Cardiac fibroblast (primary cell): Measurements from ENCODE around the gene SORCS3.

Experiments
- DNase-seq, 2 donors: peaks; one replicate each; pipeline versions ENCODE4 v3.0.0 to v3.0.0-alpha.2; 2010; ENCODE audit warnings: low read depth in 2 of 2
- H3K4me3 ChIP-seq, 2 donors: replicated peaks in 1 of 2; 1 replicate in 1 of 2; 2 replicates in 1 of 2; pipeline ENCODE4 v1.5.1; 2011; ENCODE audit warnings: low read depth in 2 of 2, low read length in 2 of 2, mild to moderate bottlenecking in 2 of 2, moderate library complexity in 1 of 2
- TF ChIP-seq, protein P1 (sequence below): IDR thresholded peaks from one replicate; pipeline ENCODE4 v1.5.1; 2011; ENCODE audit warnings: low read depth, mild to moderate bottlenecking, low read length, inconsistent platforms

The SORCS3 gene

GRCh38 chr10:105161767-105162166, 520.7 kb downstream of the SORCS3 start:
- TF ChIP-seq, protein P1, sequence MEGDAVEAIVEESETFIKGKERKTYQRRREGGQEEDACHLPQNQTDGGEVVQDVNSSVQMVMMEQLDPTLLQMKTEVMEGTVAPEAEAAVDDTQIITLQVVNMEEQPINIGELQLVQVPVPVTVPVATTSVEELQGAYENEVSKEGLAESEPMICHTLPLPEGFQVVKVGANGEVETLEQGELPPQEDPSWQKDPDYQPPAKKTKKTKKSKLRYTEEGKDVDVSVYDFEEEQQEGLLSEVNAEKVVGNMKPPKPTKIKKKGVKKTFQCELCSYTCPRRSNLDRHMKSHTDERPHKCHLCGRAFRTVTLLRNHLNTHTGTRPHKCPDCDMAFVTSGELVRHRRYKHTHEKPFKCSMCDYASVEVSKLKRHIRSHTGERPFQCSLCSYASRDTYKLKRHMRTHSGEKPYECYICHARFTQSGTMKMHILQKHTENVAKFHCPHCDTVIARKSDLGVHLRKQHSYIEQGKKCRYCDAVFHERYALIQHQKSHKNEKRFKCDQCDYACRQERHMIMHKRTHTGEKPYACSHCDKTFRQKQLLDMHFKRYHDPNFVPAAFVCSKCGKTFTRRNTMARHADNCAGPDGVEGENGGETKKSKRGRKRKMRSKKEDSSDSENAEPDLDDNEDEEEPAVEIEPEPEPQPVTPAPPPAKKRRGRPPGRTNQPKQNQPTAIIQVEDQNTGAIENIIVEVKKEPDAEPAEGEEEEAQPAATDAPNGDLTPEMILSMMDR: no peak
- H3K4me3 ChIP-seq: no peak overlapping the region
- no peak for DNase-seq

GRCh38 chr10:105170521-105170920, 529.4 kb downstream of the SORCS3 start:
- TF ChIP-seq, protein P1: no peak
- no peak for DNase-seq
- no peak overlapping the region for H3K4me3 ChIP-seq

DNA sequence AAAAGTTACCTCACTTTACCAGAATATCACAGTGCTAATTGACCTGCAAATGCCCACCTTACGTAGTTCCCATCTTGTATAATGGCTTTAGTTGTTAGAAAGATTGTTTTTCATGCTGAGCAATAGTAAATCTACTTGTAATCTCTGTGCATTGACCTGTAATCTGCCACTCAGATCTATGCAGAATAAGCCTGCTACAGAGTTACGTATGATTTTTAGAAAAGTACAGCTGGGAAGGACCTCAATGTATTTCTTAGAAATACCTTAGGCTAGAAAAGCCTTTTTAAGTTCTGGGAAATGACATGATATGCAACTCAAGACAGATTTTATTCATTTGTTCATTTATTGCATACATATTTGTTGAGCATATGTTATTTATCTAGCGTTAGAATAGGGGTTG, 530.9 kb downstream of the SORCS3 start:
- TF ChIP-seq, protein P1: no peak
- DNase-seq: no peak

DNA sequence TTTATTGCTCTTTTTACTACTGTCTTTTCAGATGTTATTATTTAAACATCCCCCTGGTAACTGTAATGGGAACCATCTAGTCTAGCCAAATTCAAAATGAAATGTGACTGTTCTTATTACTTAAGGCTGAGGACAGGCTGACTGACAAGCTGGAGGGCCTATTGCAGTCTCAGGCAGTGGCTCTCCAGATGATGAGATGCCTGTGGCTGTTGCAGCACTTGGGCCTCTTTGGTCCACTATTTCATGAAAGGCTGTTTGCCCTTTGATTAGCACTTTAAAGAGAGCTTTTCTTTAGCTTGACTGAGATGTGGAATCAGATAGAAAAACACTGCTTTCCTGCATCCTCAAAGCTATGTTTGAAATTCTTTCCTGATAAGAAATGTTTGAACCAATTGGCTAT, 540.5 kb downstream of the SORCS3 start:
- H3K4me3 ChIP-seq: no peak overlapping the region
- DNase-seq: no peak
- TF ChIP-seq, protein P1: no peak

More for the DNA sequence above, 530.9 kb downstream of the SORCS3 start:
- H3K4me3 ChIP-seq: no peak overlapping the region

DNA sequence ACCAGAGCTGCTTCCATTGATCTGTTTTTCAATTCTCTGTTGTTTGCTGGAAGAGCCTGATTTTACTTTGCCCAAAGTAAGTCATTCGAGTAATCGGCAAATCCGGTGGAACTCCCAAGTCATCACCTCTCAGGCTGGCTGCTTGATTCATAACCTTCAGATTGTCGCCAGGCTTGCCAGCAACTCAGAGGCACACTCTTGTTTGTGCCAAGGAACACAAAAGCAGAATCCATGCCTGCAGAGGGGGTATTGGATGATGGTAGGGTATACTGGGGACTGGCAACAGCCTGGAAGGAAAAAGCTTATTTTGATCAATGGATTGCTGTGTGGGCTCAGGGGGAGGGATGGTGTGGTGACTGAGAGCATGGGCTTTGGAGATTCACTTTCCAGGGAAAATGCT, 542.4 kb downstream of the SORCS3 start:
- TF ChIP-seq, protein P1: no peak
- no peak overlapping the region for H3K4me3 ChIP-seq
- no peak for DNase-seq

DNA sequence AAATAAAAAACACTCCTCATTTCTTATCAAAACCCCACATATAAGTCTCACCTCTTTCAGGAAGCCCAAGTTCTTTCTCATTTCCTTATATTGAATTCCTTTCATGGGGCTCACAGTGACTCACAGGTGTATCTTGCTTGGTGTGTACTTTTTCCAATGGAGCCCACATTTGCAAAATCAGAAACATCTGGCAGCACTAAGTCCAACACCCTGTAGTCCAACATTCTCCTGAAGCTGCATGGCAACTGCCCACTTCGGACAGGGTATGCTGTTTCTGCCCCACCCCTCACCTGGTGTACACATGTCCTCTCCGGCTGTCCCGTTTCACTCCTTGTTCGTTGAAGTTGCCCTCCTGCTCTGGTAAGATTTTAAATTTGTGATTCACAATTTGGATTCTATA, 544.1 kb downstream of the SORCS3 start:
- TF ChIP-seq, protein P1: no peak
- no peak overlapping the region for H3K4me3 ChIP-seq
- DNase-seq: no peak

DNA sequence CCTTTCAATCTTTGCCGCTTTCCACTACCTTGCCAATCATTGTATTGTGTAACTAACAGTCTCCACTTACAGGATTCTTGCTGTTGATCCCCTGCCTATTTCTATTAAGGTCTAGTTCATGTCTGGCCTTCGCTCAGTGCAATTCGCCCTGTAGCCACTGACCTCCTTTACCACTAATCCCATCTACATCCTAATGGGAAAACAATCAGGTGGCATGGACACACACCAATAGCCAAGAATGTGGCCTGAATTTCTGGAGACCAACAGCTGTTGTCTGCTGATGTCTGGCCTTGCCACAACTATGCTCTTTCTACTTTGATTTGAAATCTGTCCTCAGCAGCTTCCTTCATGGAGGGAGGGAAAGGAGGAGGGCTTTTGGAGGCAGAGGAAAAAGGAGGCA, 546.2 kb downstream of the SORCS3 start:
- no peak for DNase-seq
- H3K4me3 ChIP-seq: no peak overlapping the region
- TF ChIP-seq, protein P1: no peak
